DMS 273 (cell line): Measurements from ENCODE around the gene YWHAQ.

ENCODE experiments used
- DNase-seq: peaks from one replicate; lab custom pipeline; 2025; ENCODE audit not compliant: unreplicated experiment; lab: John Stamatoyannopoulos, UW

The YWHAQ gene

GRCh38 chr2:9655441-9656269, 24.9 kb upstream of the YWHAQ start:
- no peak for DNase-seq

GRCh38 chr2:9654452-9655100, 23.8 kb upstream of the YWHAQ start:
- DNase-seq, result peak; percentile 44

- DNase-seq, result no peak
Measured at GRCh38 chr2:9653485-9654271, 22.9 kb upstream of the YWHAQ start.

GRCh38 chr2:9652898-9653479, 22.2 kb upstream of the YWHAQ start:
- no peak for DNase-seq

DNA sequence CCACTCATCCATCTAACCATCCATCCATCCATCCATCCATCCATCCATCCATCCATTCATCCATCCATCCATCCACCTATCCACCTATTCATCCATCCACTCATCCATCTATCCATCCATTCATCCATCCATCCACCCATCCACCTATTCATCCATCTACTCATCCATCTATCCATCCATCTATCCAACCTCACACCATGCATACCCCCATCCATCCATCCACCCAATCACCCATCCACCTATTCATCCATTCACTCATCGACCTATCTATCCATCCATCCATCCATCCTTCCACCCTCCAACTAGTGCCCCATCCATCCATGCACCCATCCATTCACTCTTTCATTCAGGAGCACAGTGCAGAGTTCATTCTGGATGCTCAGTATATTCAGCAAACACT, 21.5 kb upstream of the YWHAQ start:
- no peak for DNase-seq

DNA sequence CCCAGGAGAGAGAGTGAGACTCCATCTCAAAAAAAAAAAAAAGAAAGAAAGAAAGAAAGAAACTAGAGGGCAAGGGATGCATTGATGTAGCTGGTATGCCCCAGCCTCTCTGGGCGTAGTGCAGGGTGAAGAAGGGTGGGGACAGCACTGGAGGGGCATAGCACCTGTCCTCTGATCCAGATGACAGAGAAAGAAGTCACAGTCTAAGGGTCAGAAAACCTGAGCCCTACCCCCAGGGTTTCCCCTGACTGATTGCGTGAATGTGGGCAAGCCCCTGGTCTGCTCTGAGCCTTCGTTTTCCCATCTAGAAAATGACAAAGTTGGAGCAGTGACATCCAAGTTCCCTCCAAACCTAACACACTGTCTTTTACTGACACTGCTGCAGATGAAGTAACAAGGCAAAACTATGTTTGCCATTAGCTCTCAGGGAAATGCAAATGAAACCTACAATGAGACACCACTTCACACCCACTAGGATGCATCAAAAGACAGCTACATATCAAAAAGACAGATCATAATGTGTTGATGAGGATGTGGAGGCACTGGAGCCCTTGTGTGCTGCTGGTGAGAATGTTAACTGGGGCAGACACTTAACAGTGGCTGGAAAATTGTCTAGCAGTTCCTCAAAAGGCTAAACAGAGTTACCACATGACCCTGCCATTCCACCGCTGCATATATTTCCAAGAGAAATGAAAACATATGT, 19.5 kb upstream of the YWHAQ start:
- no peak for DNase-seq

DNA sequence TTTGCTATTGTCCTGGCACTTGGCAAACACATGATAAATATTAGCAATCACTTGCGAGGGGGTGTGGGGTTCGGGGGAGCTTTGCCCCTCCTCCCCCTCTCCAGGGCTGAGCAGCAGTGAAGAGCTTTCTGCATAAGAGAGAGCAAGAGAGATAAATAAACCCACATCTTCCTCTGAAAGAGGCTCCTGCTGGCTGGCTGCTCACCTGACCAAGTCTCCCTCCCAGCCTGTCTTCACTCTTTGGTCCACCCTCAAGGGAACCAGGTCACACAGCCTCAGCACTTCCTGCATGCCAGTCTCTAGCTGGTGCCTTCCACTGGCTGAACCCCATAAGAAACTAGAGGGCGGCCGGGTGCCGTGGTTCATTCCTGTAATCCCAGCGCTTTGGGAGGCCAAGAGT, 18.5 kb upstream of the YWHAQ start:
- no peak for DNase-seq

- DNase-seq, result peak; percentile 76
Measured at GRCh38 chr2:9648821-9649220, 18.0 kb upstream of the YWHAQ start.

GRCh38 chr2:9647884-9648283, 17.1 kb upstream of the YWHAQ start:
- no peak for DNase-seq

DNA sequence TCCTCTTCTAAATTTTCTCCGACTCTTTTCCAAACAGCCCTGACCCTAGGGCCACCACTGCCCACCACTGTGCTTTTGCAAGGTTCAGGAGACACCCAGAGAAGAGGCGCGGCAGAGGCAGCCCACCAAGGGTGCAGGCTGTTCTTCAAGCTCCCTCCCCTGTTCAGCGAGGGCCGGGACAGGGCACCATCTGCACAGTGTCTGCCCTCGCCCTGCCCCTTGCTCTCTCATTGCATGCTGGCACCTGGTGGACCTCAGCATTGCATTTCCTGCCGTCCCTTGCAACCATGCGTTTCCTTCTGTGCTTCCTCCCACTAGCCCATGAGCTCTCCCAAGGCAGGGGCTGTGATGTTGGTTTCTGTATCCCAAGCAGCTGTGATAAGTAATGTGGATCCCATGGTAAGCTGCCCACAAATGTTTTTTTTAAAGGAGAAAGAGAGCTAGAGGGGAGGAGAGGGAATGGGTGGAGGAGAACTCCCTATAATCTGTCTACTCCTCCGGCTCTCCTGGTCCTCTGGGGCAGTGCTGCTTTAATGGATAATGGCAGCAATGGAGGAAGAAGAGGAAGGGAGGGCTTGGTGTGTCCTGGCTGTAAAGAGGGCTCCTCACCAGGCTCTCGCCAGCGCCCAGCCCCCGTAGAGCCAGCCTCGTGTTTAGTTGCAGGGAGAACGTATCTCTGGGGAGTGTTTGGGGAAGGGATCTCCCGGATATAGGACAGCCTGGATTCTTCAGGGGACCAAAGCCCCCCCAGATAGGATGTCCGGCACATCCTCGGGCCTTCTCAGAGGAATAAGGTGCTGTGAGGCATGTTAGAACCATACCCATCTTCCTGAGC, 15.6 kb upstream of the YWHAQ start:
- DNase-seq, result peak; percentile 30

DNA sequence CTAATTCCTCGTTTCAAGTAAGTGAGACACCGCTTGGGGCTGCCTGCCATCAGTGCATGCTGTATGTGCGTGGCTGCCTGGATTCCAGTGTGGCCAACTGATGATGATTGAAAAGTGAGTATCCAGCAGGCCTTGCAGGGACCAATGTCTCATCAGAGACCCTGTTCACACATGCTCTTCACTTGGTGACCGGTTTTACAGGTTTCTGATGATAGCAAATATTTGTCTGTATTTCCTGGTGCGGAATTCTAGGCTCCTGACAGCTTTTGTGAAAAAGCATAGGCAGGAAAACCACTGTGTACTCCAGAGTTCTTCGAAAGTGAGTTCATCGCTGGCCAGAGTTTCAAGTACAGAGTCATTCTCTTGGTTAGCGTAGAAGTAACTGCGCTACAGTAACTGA, 13.8 kb upstream of the YWHAQ start:
- DNase-seq, result no peak

GRCh38 chr2:9644021-9644420, 13.2 kb upstream of the YWHAQ start:
- DNase-seq, result no peak

DNA sequence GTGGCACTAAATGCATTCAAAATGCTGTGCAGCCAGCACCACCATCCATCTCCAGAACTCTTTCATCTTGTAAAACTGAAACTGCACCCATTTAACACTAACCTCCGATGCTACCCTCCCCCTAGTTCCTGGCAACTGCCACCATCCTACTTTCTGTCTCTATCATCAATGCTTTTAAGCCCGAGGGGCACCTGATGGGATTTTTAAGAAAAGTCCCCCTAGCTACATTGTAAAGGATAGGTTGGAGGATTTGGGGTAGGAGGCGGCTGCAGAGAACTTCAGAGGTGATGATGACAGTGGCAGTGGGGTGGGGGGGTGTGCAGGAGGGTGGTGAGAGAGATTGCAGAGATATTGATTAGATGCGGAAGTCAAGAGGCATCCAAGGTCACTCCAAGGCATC, 10.8 kb upstream of the YWHAQ start:
- DNase-seq, result no peak

- no peak for DNase-seq
Measured at GRCh38 chr2:9640403-9641104, 9.8 kb upstream of the YWHAQ start.

DNA sequence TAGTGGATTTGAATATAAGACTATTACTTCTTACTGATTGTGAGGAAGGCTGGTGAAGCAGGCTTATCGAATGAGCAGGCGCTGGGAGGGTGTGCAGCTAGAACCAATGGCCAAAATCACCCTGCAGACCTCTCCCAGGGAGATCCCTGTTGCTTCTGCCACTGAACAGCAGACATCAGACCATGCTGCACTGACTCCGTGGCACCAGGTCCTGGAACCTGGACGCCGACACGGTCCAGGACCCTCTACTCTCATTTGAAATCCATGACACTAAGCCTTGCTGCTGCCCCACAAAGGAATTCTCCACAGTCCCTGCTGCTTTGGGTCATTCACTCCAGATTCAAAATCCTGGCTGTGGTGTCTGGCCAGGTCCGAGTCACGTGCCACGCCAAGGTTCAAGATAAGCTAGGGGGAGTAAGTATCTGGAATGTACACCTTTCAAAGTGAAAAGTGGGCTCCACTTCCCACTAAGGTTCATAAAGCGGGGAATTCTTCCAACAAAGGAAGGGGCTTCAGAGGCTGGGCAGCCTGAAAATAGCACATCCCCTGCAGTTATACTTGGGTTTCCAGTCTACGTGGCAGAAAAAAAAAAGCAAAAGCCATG, 9.0 kb upstream of the YWHAQ start:
- DNase-seq, result no peak

DNA sequence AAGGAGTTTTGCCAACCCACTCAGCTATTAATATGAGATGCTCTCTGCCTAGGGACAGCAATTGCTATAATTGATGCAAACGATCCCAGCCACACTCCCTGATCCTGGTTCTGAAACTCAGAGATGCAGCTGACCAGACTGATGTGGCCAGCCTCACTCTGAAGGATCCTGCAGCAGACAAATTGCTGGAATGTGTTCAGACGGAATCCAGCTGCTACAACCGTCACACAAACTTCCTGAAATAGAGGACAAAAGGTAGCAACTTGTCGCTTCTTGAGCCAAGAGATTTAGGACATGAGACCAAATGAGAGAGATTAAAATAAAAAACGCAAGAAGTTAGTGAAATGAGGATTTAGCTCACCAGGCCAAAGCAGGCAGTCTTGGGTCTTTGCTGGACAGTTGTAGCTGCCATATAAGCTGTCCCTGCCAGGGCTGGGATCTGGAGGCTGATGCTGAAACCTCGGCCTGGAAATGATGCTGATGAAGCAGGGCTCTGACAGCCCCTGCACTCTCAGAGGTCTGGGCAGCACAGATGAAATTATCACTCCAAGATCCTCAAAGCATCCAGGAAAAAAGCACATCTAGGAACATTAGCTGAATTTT, 8.3 kb upstream of the YWHAQ start:
- DNase-seq, result no peak

DNA sequence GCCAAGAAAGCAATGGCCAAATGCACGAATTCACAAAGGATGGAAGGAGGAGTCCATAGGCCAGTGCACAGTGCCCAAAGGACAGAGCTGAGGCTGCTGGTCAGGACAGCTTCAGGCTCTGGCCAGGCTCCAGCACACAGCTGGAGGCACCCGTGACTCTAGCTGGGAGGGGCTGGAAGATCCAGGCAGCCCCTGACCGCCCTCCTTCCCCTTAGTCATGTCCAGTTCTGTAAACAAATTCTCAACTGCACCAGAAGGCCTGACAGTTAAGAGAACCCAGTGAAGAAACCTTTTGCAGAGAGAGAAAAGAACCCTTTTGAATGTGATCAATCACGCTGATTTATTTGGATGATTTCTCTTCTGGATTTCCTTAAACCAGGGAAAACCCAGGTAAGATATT, 7.7 kb upstream of the YWHAQ start:
- DNase-seq, result peak; percentile 21

DNA sequence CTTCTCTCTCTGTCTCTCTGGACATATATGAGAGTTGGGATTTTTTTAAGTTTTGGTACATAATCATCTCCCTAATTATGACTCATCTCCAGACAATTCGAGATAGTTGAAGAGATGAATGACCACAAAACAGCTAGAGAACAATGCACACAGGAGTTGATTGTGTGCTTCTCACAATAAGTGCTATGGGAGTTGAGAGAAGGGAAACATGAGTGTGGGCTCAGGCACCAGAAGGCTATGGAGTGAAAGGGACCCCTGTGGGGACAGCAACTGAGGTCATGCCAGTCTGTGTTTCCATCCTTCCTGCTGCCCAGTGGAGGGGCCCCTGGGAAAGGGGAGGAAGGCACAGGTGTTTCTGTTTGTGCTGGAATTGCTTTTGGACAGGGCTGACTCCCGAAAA, 6.5 kb upstream of the YWHAQ start:
- no peak for DNase-seq

GRCh38 chr2:9634133-9634532, 3.3 kb upstream of the YWHAQ start:
- no peak for DNase-seq
